Neural cell (in vitro differentiated cells): ENCODE measurements around the gene ABO.

Experiments used
- CTCF ChIP-seq: fragments of 450-650 bp; IDR thresholded peaks from 2 replicates; pipeline ENCODE4 v1.5.1; 2014; ENCODE audit warnings: antibody characterized with exemption, mild to moderate bottlenecking, moderate library complexity; ENCODE audit not compliant: poor library complexity, severe bottlenecking
- EP300 ChIP-seq: fragments of 450-650 bp; conservative IDR thresholded peaks from 2 replicates; pipeline ENCODE4 v1.6.1; 2014; ENCODE audit warnings: antibody characterized with exemption, mild to moderate bottlenecking, moderate library complexity; ENCODE audit not compliant: poor library complexity, severe bottlenecking
- RAD21 ChIP-seq: fragments of 450-650 bp; conservative IDR thresholded peaks from 2 replicates; pipeline ENCODE4 v1.6.1; 2014; ENCODE audit warnings: antibody characterized with exemption, mild to moderate bottlenecking, moderate library complexity
- REST ChIP-seq: IDR thresholded peaks from 2 replicates; pipeline ENCODE4 v1.6.1; 2012; ENCODE audit warnings: borderline replicate concordance

- no peak for TF ChIP-seq EP300
- no peak for TF ChIP-seq CTCF
- TF ChIP-seq REST = no peak
- no peak for TF ChIP-seq RAD21
Measured at GRCh38 chr9:133250741-133251170, 24.2 kb downstream of the ABO start.
